Naive thymus-derived CD4-positive, alpha-beta T cell (primary cell): Measurements from ENCODE around the gene LARP6. TPM values are rescaled to one million over a fixed set of nuclear protein-coding genes. Genes with fewer than 3 reads are reported as not detected.

Source experiments
- ATAC-seq: fragments of 150-1000 bp; cut with Tn5 transposase; 2 replicates; pipeline ENCODE4 v1.10.0; 2021; ENCODE audit warnings: mild to moderate bottlenecking, moderate library complexity
- CTCF ChIA-PET: fragments of 350-600 bp; sonication (Branson Sonifier 250); formaldehyde crosslinking; loops from one replicate; lab custom pipeline; 2021; ENCODE audit warnings: antibody characterized with exemption; lab: Charles Lee
- POLR2A ChIA-PET: fragments of 350-600 bp; sonication (Branson Sonifier 250); formaldehyde crosslinking; loops from one replicate; lab custom pipeline; 2021; ENCODE audit warnings: antibody characterized with exemption, inconsistent platforms; lab: Charles Lee
- DNase-seq, 9 donors: peaks; one replicate each; pipeline versions ENCODE4 v3.0.0 to v3.0.0-alpha.2; 2020 to 2022; ENCODE audit warnings: mixed read lengths in 1 of 9
- H3K27ac ChIP-seq: one replicate; pipeline ENCODE4 v1.7.0; 2013; ENCODE audit warnings: mild to moderate bottlenecking, low read depth, low read length, moderate library complexity
- H3K27me3 ChIP-seq, 2 donors: one replicate each; pipeline ENCODE4 v1.7.0; 2013; ENCODE audit warnings: low read length in 2 of 2, mild to moderate bottlenecking in 2 of 2, moderate library complexity in 2 of 2; ENCODE audit not compliant: control insufficient read depth in 2 of 2, insufficient read depth in 2 of 2
- H3K36me3 ChIP-seq, 3 experiments: 1 replicate in 2 of 3; 2 replicates in 1 of 3; pipeline ENCODE4 v1.7.0; 2013; ENCODE audit warnings: low read length in 3 of 3, mild to moderate bottlenecking in 3 of 3, moderate library complexity in 1 of 3; ENCODE audit not compliant: insufficient read depth in 3 of 3, control insufficient read depth in 2 of 3
- H3K4me1 ChIP-seq, 2 donors: one replicate each; pipeline ENCODE4 v1.7.0; 2013; ENCODE audit warnings: low read length in 2 of 2, mild to moderate bottlenecking in 2 of 2, moderate library complexity in 1 of 2; ENCODE audit not compliant: control insufficient read depth in 2 of 2, insufficient read depth in 2 of 2
- H3K4me3 ChIP-seq: 2 replicates; pipeline ENCODE4 v1.7.0; 2013; ENCODE audit warnings: mild to moderate bottlenecking, low read length
- H3K9me3 ChIP-seq, 3 experiments: 1 replicate in 2 of 3; 2 replicates in 1 of 3; pipeline ENCODE4 v1.7.0; 2013; ENCODE audit warnings: low read length in 3 of 3; ENCODE audit not compliant: control insufficient read depth in 2 of 3
- H3K27ac Mint-ChIP-seq, 9 donors: one replicate each; pipeline ENCODE4 v1.8.0; 2020 to 2022; ENCODE audit warnings: mixed read lengths in 9 of 9, mild to moderate bottlenecking in 8 of 9, moderate library complexity in 5 of 9, inconsistent platforms in 2 of 9
- H3K27me3 Mint-ChIP-seq, 5 donors: one replicate each; pipeline ENCODE4 v1.8.0; 2021 to 2022; ENCODE audit warnings: mixed read lengths in 5 of 5, mild to moderate bottlenecking in 1 of 5
- H3K36me3 Mint-ChIP-seq, 5 donors: one replicate each; pipeline ENCODE4 v1.8.0; 2020 to 2022; ENCODE audit warnings: mixed read lengths in 5 of 5, mild to moderate bottlenecking in 3 of 5, inconsistent platforms in 1 of 5
- H3K4me1 Mint-ChIP-seq, 7 donors: one replicate each; pipeline ENCODE4 v1.8.0; 2020 to 2022; ENCODE audit warnings: mixed read lengths in 7 of 7, mild to moderate bottlenecking in 3 of 7, inconsistent platforms in 1 of 7
- H3K4me3 Mint-ChIP-seq, 10 donors: one replicate each; pipeline ENCODE4 v1.8.0; 2020 to 2022; ENCODE audit warnings: mild to moderate bottlenecking in 10 of 10, mixed read lengths in 10 of 10, moderate library complexity in 6 of 10, inconsistent platforms in 2 of 10
- H3K9me3 Mint-ChIP-seq, 11 donors: one replicate each; pipeline ENCODE4 v1.8.0; 2020 to 2022; ENCODE audit warnings: mixed read lengths in 11 of 11, mild to moderate bottlenecking in 4 of 11, inconsistent platforms in 1 of 11, moderate library complexity in 1 of 11
- intact Hi-C, 2 donors: fragments of 100-400 bp; cut with micrococcal nuclease; formaldehyde crosslinking; loops; one replicate each; pipeline ENCODE4 v1.15.1; 2023
- polyA plus RNA-seq, 2 donors: library from polyadenylated mRNA; unstranded; fragments of 300-500 nt; fragmentation: Illumina TruSeq; gene quantifications; one replicate each; pipeline ENCODE4 v1.2.3, GENCODE V29; 2021
- total RNA-seq, 6 experiments: library from RNA in 5 of 6; stranded (reverse) in 5 of 6; gene quantifications; 1 replicate in 5 of 6; 2 replicates in 1 of 6; pipeline ENCODE4 v1.2.3 and lab custom pipeline; 2021 to 2026

Gene LARP6
- total and polyA plus RNA-seq, 7 experiments from 2014 or later, result 0.09 to 0.50 (median 0.10) TPM; not detected in 4

DNA sequence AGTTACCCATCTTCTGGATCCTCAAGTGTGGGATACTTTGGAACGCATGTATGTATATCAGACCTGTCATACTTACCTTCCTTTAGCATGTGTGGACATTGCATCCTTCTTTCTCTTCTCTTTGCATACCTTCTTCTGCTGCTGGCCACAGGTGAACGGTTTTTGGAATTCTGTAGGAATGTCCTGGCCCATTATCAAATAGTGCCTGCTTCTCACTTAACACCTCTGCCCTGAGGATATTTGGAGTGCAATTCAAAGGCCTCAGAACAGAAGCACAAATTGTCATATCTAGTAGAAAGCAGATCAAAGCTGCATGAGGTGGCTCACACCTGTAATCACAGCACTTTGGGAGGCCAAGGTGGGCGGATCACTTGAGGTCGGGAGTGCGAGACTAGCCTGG, 56.5 kb downstream of the LARP6 start:
- peaks cover 0 to 2% (median 0%) of the 10 kb centered on the region in 7 donors for H3K4me1 Mint-ChIP-seq
- no peaks in the 10 kb centered on the region for H3K36me3 ChIP-seq
- no peak overlapping the region for H3K27ac ChIP-seq
- H3K27me3 ChIP-seq, result no peaks in the 10 kb centered on the region
- peaks cover 0 to 1% (median 0%) of the 10 kb centered on the region in 11 donors for H3K9me3 Mint-ChIP-seq
- H3K4me3 ChIP-seq, result no peak overlapping the region
- peaks cover 0 to 12% (median 0%) of the 10 kb centered on the region in 5 donors for H3K27me3 Mint-ChIP-seq
- ATAC-seq (no peak), DNase-seq (no peak)
- H3K4me1 ChIP-seq, result no peaks in the 10 kb centered on the region
- intact Hi-C loops, result no loop called here
- H3K36me3 Mint-ChIP-seq, result no peaks in the 10 kb centered on the region
- no peak overlapping the region for H3K4me3 Mint-ChIP-seq
- ChIA-PET POLR2A (no interaction called here), CTCF (interaction anchor here (1.1 kb wide), 1 partner anchor 14 kb away, joined by 3 read pairs; no protein-coding TSS in a partner anchor)
- no peaks in the 10 kb centered on the region for H3K9me3 ChIP-seq
- no peak overlapping the region for H3K27ac Mint-ChIP-seq

DNA sequence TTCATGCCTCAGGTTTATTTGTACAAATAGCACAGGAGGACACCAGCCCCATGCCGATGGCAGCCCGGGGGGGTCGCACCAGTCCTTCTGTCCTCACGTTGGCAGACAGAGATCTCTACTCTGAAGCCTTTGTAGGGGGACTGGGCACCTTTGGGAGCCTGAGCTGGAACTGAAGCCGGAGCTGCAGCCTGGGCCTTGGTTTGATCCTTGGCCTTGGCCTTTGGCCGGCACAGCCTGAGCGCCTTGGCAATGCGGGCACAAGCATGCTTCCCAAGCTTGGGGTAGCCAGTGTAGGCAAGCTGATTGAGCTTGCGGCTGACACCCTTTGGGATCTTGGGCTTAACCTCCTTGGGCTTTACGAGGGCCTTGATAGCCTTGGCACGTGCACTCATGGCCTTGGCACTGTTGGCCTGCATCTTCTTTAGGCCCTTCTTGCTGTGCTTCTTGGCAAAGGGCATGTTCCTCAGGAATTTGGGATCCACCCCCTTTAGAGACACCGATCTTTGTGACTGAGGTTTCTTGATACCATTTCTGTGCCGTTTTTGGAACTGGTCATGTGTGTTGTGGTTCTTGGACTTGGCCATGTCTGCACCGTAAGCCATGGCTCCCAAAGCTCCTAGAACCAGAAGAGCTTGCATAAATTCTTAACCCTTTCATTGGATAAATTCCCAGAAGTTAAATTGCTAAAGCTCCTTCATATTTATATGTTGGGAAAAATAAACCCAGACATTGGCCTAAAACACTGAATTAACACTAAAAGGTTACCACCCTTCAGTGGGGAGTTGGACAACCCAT, 57.2 kb downstream of the LARP6 start:
- Histone ChIP-seq H3K27me3 (no peaks in the 10 kb centered on the region), H3K36me3 (no peaks in the 10 kb centered on the region), H3K27ac (no peak overlapping the region), H3K4me1 (no peaks in the 10 kb centered on the region), H3K4me3 (no peak overlapping the region), H3K9me3 (no peaks in the 10 kb centered on the region)
- CTCF ChIA-PET, result no interaction called here
- Mint-ChIP-seq H3K27me3 (peaks cover 0 to 14% (median 0%) of the 10 kb centered on the region in 5 donors), H3K4me3 (no peak overlapping the region), H3K4me1 (peaks cover 0 to 2% (median 0%) of the 10 kb centered on the region in 7 donors), H3K9me3 (peaks cover 0 to 1% (median 0%) of the 10 kb centered on the region in 11 donors), H3K27ac (no peak overlapping the region), H3K36me3 (no peaks in the 10 kb centered on the region)
- intact Hi-C loops, result no loop called here
- no peak for DNase-seq
- no peak for ATAC-seq
- POLR2A ChIA-PET, result no interaction called here

DNA sequence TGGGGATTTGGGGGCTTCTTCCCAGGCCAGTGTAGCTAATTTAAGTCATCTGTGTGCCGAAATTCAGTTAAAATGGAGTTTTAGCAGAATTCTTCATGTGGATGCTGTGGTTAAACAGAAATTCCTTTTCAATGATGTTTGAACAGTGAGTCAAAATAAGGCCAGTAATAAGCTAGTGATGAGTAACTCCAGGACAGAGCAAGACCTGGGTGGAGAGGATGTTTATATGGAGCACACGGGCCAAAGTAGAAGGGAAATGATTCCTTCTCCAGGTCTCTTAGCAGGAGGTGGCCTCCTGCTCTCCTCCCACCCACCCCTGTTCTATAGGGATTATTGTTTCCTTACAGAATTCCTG, 58.7 kb downstream of the LARP6 start:
- no peak overlapping the region for H3K4me3 ChIP-seq
- ChIA-PET CTCF (no interaction called here), POLR2A (no interaction called here)
- no peaks in the 10 kb centered on the region for H3K36me3 ChIP-seq
- H3K27me3 Mint-ChIP-seq, result peaks cover 0 to 14% (median 0%) of the 10 kb centered on the region in 5 donors
- no peaks in the 10 kb centered on the region for H3K4me1 ChIP-seq
- ATAC-seq (no peak), DNase-seq (no peak)
- H3K36me3 Mint-ChIP-seq, result no peaks in the 10 kb centered on the region
- H3K4me3 Mint-ChIP-seq, result no peak overlapping the region
- H3K9me3 ChIP-seq, result no peaks in the 10 kb centered on the region
- no peak overlapping the region for H3K27ac ChIP-seq
- H3K4me1 Mint-ChIP-seq, result peaks cover 0 to 2% (median 0%) of the 10 kb centered on the region in 7 donors
- H3K9me3 Mint-ChIP-seq, result peaks cover 0 to 1% (median 0%) of the 10 kb centered on the region in 11 donors
- no peak overlapping the region for H3K27ac Mint-ChIP-seq
- intact Hi-C loops, result no loop called here
- H3K27me3 ChIP-seq, result no peaks in the 10 kb centered on the region

DNA sequence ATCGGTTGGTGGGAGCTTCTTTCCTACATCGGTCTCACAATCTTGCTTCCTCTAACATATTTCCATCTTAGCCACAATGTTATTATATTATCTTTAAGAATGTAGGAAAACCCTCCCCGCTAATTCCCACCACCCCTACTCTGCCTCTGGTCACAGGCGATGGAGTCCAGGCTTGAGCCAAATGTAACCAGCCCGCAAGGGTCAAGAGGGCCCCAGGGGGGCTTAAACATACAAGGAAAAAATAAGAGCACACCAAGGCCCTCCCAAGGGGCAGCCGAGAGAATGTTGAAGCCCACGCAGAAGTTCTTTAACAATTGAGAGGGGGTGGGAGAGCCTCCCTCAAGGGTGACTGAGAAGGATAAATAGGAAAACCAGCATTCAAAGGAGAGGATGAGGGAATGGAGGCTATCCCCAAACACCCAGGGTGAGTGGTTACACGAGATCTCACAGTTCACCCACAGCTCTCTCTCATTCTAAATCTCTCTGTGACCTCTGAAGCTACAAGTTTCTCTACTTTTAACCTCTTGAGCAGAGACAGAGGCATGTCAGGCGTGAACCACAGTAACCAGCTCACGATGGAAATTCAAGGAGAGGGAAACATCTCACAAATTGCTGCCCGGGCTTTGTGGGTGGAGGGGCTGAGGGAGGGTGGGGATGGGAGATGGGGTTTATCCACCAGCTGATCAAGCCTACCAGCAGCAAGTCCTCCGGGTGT, 59.2 kb downstream of the LARP6 start:
- no peak overlapping the region for H3K27ac ChIP-seq
- no peaks in the 10 kb centered on the region for H3K27me3 ChIP-seq
- ChIA-PET POLR2A (no interaction called here), CTCF (interaction anchor here (1.0 kb wide), 1 partner anchor 17 kb away, joined by 3 read pairs; no protein-coding TSS in a partner anchor)
- Mint-ChIP-seq H3K27ac (no peak overlapping the region), H3K4me1 (peaks cover 0 to 2% (median 0%) of the 10 kb centered on the region in 7 donors), H3K27me3 (peaks cover 0 to 18% (median 0%) of the 10 kb centered on the region in 5 donors), H3K4me3 (no peak overlapping the region), H3K9me3 (peaks cover 0 to 1% (median 0%) of the 10 kb centered on the region in 11 donors), H3K36me3 (no peaks in the 10 kb centered on the region)
- H3K4me1 ChIP-seq, result no peaks in the 10 kb centered on the region
- DNase-seq (no peak), ATAC-seq (no peak)
- intact Hi-C loops, result no loop called here
- H3K4me3 ChIP-seq, result no peak overlapping the region
- no peaks in the 10 kb centered on the region for H3K9me3 ChIP-seq
- no peaks in the 10 kb centered on the region for H3K36me3 ChIP-seq

DNA sequence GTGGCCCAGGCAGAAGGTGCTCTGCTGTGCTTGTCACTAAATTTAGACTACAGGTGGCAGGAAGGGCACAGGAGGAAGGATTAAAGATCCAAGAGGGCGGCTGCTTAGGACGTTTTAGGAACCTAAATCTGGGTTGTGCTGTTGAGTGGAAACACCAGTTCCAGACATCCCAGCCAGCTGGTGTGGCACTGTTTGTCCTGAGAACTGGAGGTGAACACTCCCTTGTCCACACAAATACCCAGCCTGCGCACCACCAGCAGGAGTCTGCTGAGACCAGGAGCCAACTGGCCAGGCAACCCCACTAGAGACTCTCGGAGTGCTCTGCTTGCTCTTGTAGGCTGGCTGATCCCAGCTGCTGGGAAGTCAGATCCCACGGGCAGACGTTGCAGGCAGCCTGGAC, 60.3 kb downstream of the LARP6 start:
- no peak overlapping the region for H3K4me3 ChIP-seq
- H3K4me1 Mint-ChIP-seq, result peaks cover 0 to 2% (median 0%) of the 10 kb centered on the region in 7 donors
- POLR2A ChIA-PET, result no interaction called here
- H3K36me3 Mint-ChIP-seq, result no peaks in the 10 kb centered on the region
- no peaks in the 10 kb centered on the region for H3K27me3 ChIP-seq
- H3K9me3 Mint-ChIP-seq, result peaks cover 0 to 1% (median 0%) of the 10 kb centered on the region in 11 donors
- no peak overlapping the region for H3K27ac ChIP-seq
- ATAC-seq (no peak), DNase-seq (no peak)
- H3K4me1 ChIP-seq, result no peaks in the 10 kb centered on the region
- H3K9me3 ChIP-seq, result no peaks in the 10 kb centered on the region
- H3K27me3 Mint-ChIP-seq, result peaks cover 0 to 18% (median 0%) of the 10 kb centered on the region in 5 donors
- CTCF ChIA-PET, result interaction anchor here (1.0 kb wide), 1 partner anchor 18 kb away, joined by 3 read pairs; no protein-coding TSS in a partner anchor
- H3K36me3 ChIP-seq, result no peaks in the 10 kb centered on the region
- no peak overlapping the region for H3K4me3 Mint-ChIP-seq
- intact Hi-C loops, result no loop called here
- no peak overlapping the region for H3K27ac Mint-ChIP-seq

DNA sequence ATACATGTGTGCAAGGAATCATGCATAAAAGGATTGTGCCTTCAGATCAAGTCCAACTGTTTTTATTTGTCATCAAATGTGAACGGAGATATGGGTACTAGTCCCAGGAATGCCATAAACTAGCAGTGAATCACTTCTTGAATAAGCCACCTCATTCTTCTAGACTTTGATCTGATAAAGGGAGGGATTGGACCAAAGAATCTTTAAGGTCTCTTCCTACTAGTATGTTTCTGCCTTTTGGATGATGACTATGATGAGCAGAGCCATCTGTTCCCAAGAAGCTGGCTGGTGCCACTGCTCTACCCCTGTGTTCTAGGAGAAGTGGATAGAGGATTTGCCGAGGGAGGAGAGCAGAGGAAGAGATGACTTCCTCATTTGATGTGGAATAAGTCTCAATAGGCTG, 61.8 kb downstream of the LARP6 start:
- POLR2A ChIA-PET, result no interaction called here
- no peak overlapping the region for H3K4me3 ChIP-seq
- no peaks in the 10 kb centered on the region for H3K4me1 ChIP-seq
- H3K27me3 ChIP-seq, result no peaks in the 10 kb centered on the region
- ATAC-seq, result no peak
- intact Hi-C loops, result no loop called here
- peaks cover 0 to 18% (median 0%) of the 10 kb centered on the region in 5 donors for H3K27me3 Mint-ChIP-seq
- no peak overlapping the region for H3K27ac Mint-ChIP-seq
- H3K27ac ChIP-seq, result no peak overlapping the region
- no peak overlapping the region for H3K4me3 Mint-ChIP-seq
- CTCF ChIA-PET, result no interaction called here
- H3K9me3 ChIP-seq, result no peaks in the 10 kb centered on the region
- H3K4me1 Mint-ChIP-seq, result peaks cover 0 to 2% (median 0%) of the 10 kb centered on the region in 7 donors
- no peak for DNase-seq
- no peaks in the 10 kb centered on the region for H3K36me3 ChIP-seq
- H3K36me3 Mint-ChIP-seq, result no peaks in the 10 kb centered on the region
- peaks cover 0 to 1% (median 0%) of the 10 kb centered on the region in 11 donors for H3K9me3 Mint-ChIP-seq
